B cell (primary cell): ENCODE measurements around the gene TBL1XR1. TPM values are rescaled to one million over a fixed set of nuclear protein-coding genes. Genes with fewer than 3 reads are reported as not detected.

Experiments used
- ATAC-seq: fragments of 200-7000 bp; cut with Tn5 transposase; one replicate; pipeline ENCODE4 v1.10.0; 2021; ENCODE audit warnings: low read depth, mild to moderate bottlenecking, moderate number of reproducible peaks, moderate library complexity
- CTCF ChIA-PET: fragments of 350-600 bp; sonication (Branson Sonifier 250); formaldehyde crosslinking; loops from one replicate; lab custom pipeline; 2021; ENCODE audit warnings: antibody characterized with exemption, inconsistent platforms; lab: Charles Lee
- POLR2A ChIA-PET: fragments of 350-600 bp; sonication (Branson Sonifier 250); formaldehyde crosslinking; loops from one replicate; lab custom pipeline; 2021; ENCODE audit warnings: antibody characterized with exemption; lab: Charles Lee
- DNase-seq: peaks from one replicate; pipeline ENCODE4 v3.0.0; 2013
- H2AFZ ChIP-seq: 2 replicates; pipeline ENCODE4 v1.6.1; 2012; ENCODE audit warnings: mild to moderate bottlenecking, low read depth, low read length; ENCODE audit not compliant: insufficient read depth, poor library complexity, severe bottlenecking
- H3K27ac ChIP-seq, 2 donors: 1 replicate in 1 of 2; 2 replicates in 1 of 2; pipeline ENCODE4 v1.5.1; 2012 to 2013; ENCODE audit warnings: low read length in 2 of 2, mild to moderate bottlenecking in 2 of 2, moderate library complexity in 1 of 2
- H3K27me3 ChIP-seq, 4 experiments: fragments of 200-600 bp in 1 of 4; sonication (generic) in 1 of 4; replicated peaks in 1 of 4; 1 replicate in 2 of 4; 2 replicates in 2 of 4; pipeline versions ENCODE4 v1.6.1 to v1.7.0; 2013 to 2016; ENCODE audit warnings: low read length in 3 of 4, mild to moderate bottlenecking in 2 of 4, mixed read lengths in 1 of 4, moderate library complexity in 1 of 4; ENCODE audit not compliant: insufficient read depth in 4 of 4, control insufficient read depth in 3 of 4; ENCODE audit errors: control extremely low read depth in 1 of 4
- H3K36me3 ChIP-seq, 2 experiments: replicated peaks in 1 of 2; 1 replicate in 1 of 2; 2 replicates in 1 of 2; pipeline versions ENCODE4 v1.6.1 to v1.7.1; 2013; ENCODE audit warnings: low read length in 1 of 2; ENCODE audit not compliant: insufficient read depth in 2 of 2, control insufficient read depth in 1 of 2; ENCODE audit errors: control extremely low read depth in 1 of 2, extremely low read depth in 1 of 2
- H3K4me1 ChIP-seq, 2 donors: fragments of 200-600 bp in 1 of 2; sonication (generic) in 1 of 2; 1 replicate in 1 of 2; 2 replicates in 1 of 2; pipeline versions ENCODE4 v1.5.1 to v1.6.1; 2013 to 2017; ENCODE audit warnings: low read length in 2 of 2; ENCODE audit not compliant: control insufficient read depth in 2 of 2, insufficient read depth in 2 of 2
- H3K4me2 ChIP-seq: replicated peaks from 2 replicates; pipeline ENCODE3; 2012; ENCODE audit warnings: mild to moderate bottlenecking, low read depth, low read length; ENCODE audit not compliant: poor library complexity, severe bottlenecking
- H3K4me3 ChIP-seq, 5 experiments: fragments of 200-600 bp in 1 of 5; sonication (generic) in 1 of 5; 1 replicate in 3 of 5; 2 replicates in 2 of 5; pipeline versions ENCODE4 v1.5.1 to v1.7.0; 2011 to 2016; ENCODE audit warnings: low read length in 4 of 5, mild to moderate bottlenecking in 4 of 5, low read depth in 2 of 5, control low read depth in 1 of 5, moderate library complexity in 1 of 5; ENCODE audit not compliant: insufficient read depth in 1 of 5; ENCODE audit errors: control extremely low read depth in 1 of 5, extremely low read depth in 1 of 5
- H3K79me2 ChIP-seq: fragments of 200-600 bp; sonication (generic); one replicate; pipeline ENCODE4 v1.6.0; 2016; ENCODE audit warnings: low read length; ENCODE audit not compliant: control insufficient read depth, insufficient read depth
- H3K9ac ChIP-seq: fragments of 200-600 bp; sonication (generic); 2 replicates; pipeline ENCODE4 v1.6.1; 2017; ENCODE audit warnings: mild to moderate bottlenecking, low read length, moderate library complexity
- H3K9me3 ChIP-seq, 3 donors: one replicate each; pipeline versions ENCODE4 v1.6.1 to v1.7.1; 2013; ENCODE audit warnings: low read length in 2 of 3; ENCODE audit not compliant: control insufficient read depth in 2 of 3, insufficient read depth in 1 of 3; ENCODE audit errors: control extremely low read depth in 1 of 3
- H4K20me1 ChIP-seq: 2 replicates; pipeline ENCODE4 v1.6.0; 2012; ENCODE audit warnings: mild to moderate bottlenecking, low read length; ENCODE audit not compliant: insufficient read depth, control insufficient read depth, poor library complexity, severe bottlenecking
- H3K27ac Mint-ChIP-seq: one replicate; pipeline ENCODE4 v1.8.0; 2021; ENCODE audit warnings: mixed read lengths
- H3K27me3 Mint-ChIP-seq: one replicate; pipeline ENCODE4 v1.8.0; 2021; ENCODE audit warnings: mixed read lengths
- H3K4me1 Mint-ChIP-seq: one replicate; pipeline ENCODE4 v1.8.0; 2021; ENCODE audit warnings: mixed read lengths
- H3K4me3 Mint-ChIP-seq: one replicate; pipeline ENCODE4 v1.8.0; 2021; ENCODE audit warnings: mixed read lengths
- H3K9me3 Mint-ChIP-seq: one replicate; pipeline ENCODE4 v1.8.0; 2022; ENCODE audit warnings: mixed read lengths; ENCODE audit not compliant: insufficient read depth
- CTCF ChIP-seq: fragments of 200-600 bp; IDR thresholded peaks from one replicate; pipeline ENCODE4 v1.8.0; 2022; ENCODE audit warnings: antibody characterized with exemption, mild to moderate bottlenecking
- EZH2 ChIP-seq: IDR thresholded peaks from 2 replicates; pipeline ENCODE4 v1.6.1; 2012; ENCODE audit warnings: borderline replicate concordance, low read depth, mild to moderate bottlenecking, moderate library complexity, low read length; ENCODE audit not compliant: insufficient read depth, poor library complexity, severe bottlenecking
- WGBS: methylation state at CpG from one replicate; pipeline ENCODE4 v1.1.5; 2013; ENCODE audit warnings: missing lambda C conversion rate; ENCODE audit not compliant: insufficient coverage; 5-methylcytosine and 5-hydroxymethylcytosine counted together
- intact Hi-C: fragments of 100-400 bp; cut with micrococcal nuclease; formaldehyde crosslinking; loops from one replicate; pipeline ENCODE4 v1.10.0; 2022
- polyA plus RNA-seq: library from polyadenylated mRNA; depleted of rRNA; stranded (reverse); fragments of >200 nt; gene quantifications from 2 replicates; pipeline ENCODE4 v1.2.3, GENCODE V29; 2012
- total RNA-seq, 2 donors: library from RNA; stranded (reverse); fragments of 120-200 nt in 1 of 2; gene quantifications; 1 replicate in 1 of 2; 2 replicates in 1 of 2; pipeline versions ENCODE4 v1.2.3 to v1.2.4, GENCODE V29; 2013 to 2022

The TBL1XR1 gene
- total and polyA plus RNA-seq, 2 donors (not counting 1 experiment from before 2014, with no cell fraction given), result 17.6 to 128 TPM

GRCh38 chr3:177060492-177060891 lies 136.8 kb downstream of the TBL1XR1 start:
- Histone ChIP-seq H3K79me2 (peaks cover 38% of the 10 kb centered on the region), H3K27me3 (no peaks in the 10 kb centered on the region), H3K36me3 (no peaks in the 10 kb centered on the region), H3K9ac (no peak overlapping the region), H3K4me1 (peaks cover 6 to 8% of the 10 kb centered on the region in 2 donors), H2AFZ (no peak overlapping the region), H3K4me3 (no peak overlapping the region), H3K4me2 (no peak overlapping the region), H3K9me3 (no peaks in the 10 kb centered on the region), H4K20me1 (peaks cover 4% of the 10 kb centered on the region), H3K27ac (no peak overlapping the region)
- H3K4me3 Mint-ChIP-seq, result no peak overlapping the region
- CTCF ChIA-PET, result interaction anchor here (1.9 kb wide), 1 partner anchor 9 kb away, joined by 9 read pairs; no protein-coding TSS in a partner anchor
- no peak overlapping the region for H3K27ac Mint-ChIP-seq
- DNase-seq (no peak), ATAC-seq (no peak)
- POLR2A ChIA-PET, result no interaction called here
- H3K9me3 Mint-ChIP-seq, result no peaks in the 10 kb centered on the region
- no CpG with 5 or more reads among the region's 1 CpG for WGBS
- no peak for TF ChIP-seq CTCF
- no peak for TF ChIP-seq EZH2
- H3K27me3 Mint-ChIP-seq, result no peaks in the 10 kb centered on the region
- intact Hi-C loops, result no loop called here
- H3K4me1 Mint-ChIP-seq, result peaks cover 23% of the 10 kb centered on the region

- H3K27ac ChIP-seq, result no peak overlapping the region
- no peak overlapping the region for H3K4me3 ChIP-seq
- TF ChIP-seq CTCF (no peak), EZH2 (no peak)
- H3K4me3 Mint-ChIP-seq, result no peak overlapping the region
- no peaks in the 10 kb centered on the region for H3K9me3 Mint-ChIP-seq
- H3K4me1 Mint-ChIP-seq, result peaks cover 20% of the 10 kb centered on the region
- peaks cover 0 to under 1% of the 10 kb centered on the region in 2 experiments for H3K36me3 ChIP-seq
- H3K9me3 ChIP-seq, result no peaks in the 10 kb centered on the region
- H4K20me1 ChIP-seq, result peaks cover 2% of the 10 kb centered on the region
- ChIA-PET CTCF (interaction anchor here (0.6 to 2.1 kb wide), 7 partner anchors 10 to 1064 kb away, joined by 3 to 8 read pairs (median 4); no protein-coding TSS in a partner anchor), POLR2A (interaction anchor here (1.3 kb wide), 1 partner anchor 10 kb away, joined by 3 read pairs; no protein-coding TSS in a partner anchor)
- peaks cover 6 to 8% of the 10 kb centered on the region in 2 donors for H3K4me1 ChIP-seq
- H3K27me3 ChIP-seq, result no peaks in the 10 kb centered on the region
- intact Hi-C loops, result loop anchor here (5.0 to 10.0 kb wide), 2 partner anchors 49 to 386 kb away; no protein-coding TSS in a partner anchor
- no peak overlapping the region for H3K9ac ChIP-seq
- no peaks in the 10 kb centered on the region for H3K27me3 Mint-ChIP-seq
- ATAC-seq, result no peak
- no peak for DNase-seq
- no peak overlapping the region for H3K4me2 ChIP-seq
- H3K79me2 ChIP-seq, result peaks cover 34% of the 10 kb centered on the region
- H2AFZ ChIP-seq, result no peak overlapping the region
- H3K27ac Mint-ChIP-seq, result no peak overlapping the region
- 100% methylated on average over 1 of the region's 2 CpGs for WGBS
These were observed 138.6 kb downstream of the TBL1XR1 start for GRCh38 chr3:177058648-177059047.
